DMS114 treated with DMSO at 0.1 percent for 48 hours (cell line): Measurements from ENCODE around the gene BCCIP.

Experiments
- DNase-seq: peaks from one replicate; lab custom pipeline; 2025; ENCODE audit not compliant: unreplicated experiment; lab: John Stamatoyannopoulos, UW

BCCIP gene

DNA sequence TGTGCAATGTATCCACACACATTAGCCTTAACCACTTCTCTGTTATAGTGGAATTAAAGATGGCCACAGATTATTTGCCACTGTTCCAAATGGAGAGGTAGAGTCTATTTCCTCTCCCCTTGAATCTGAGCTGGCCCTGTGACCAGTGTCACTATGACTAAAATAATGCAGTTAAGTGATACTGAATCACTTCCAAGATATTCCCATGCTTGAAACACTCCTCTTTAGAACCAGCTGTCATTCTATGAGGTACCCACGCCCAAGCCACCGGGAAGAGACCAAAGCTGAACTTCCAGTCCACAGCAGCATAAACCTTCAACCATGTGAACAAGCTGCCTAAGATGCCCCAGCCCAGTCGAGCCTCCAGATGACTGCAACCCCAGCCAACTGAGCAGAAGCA lies 59.9 kb downstream of the BCCIP start:
- DNase-seq: no peak
